Stimulated activated CD4-positive, alpha-beta T cell treated with anti-CD3 and anti-CD28 coated beads, Interleukin-4, amount 100 ng/mL, for 4 hours (primary cell): ENCODE measurements around the gene POTEG.
"Not testable (repeated sequence)": the region's sequence is repeated elsewhere in the genome, so short reads cannot be mapped to it uniquely, and the experiment has no call there.

Experiments
- DNase-seq, 2 experiments: peaks; one replicate each; pipeline ENCODE4 v3.0.0-alpha.2; 2020

POTEG gene

DNA sequence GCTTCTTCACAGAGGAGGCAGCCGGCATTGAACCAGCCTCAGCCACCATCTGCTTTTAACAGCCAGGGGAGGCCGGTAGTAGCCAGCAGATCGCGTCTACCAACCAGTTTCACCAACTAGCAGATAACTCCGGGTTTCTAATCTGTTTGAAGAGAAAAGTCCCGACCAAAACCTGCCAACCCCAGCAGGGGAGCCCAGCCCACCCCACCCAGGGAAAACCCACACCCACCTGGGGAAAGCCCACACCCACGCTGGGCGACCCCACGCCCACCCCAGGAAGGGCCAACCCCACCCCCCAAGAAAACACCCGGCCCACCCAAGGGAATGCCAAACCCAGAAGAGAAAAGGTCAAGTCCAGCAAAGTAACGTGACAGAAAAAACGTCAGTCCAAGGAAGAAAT, at the start of gene POTEG:
Gene POTEG, minus strand, starts transcription at position 101 of the 400 bp plus-strand sequence. Its CDS starts 52 bp downstream, at position 49.
- not testable (repeated sequence) for DNase-seq

- DNase-seq = not testable (repeated sequence)
Observed at GRCh38 chr14:19482093-19482492, 48.0 kb upstream of the POTEG start.

GRCh38 chr14:19481421-19481820, 47.3 kb upstream of the POTEG start:
- not testable (repeated sequence) for DNase-seq

DNA sequence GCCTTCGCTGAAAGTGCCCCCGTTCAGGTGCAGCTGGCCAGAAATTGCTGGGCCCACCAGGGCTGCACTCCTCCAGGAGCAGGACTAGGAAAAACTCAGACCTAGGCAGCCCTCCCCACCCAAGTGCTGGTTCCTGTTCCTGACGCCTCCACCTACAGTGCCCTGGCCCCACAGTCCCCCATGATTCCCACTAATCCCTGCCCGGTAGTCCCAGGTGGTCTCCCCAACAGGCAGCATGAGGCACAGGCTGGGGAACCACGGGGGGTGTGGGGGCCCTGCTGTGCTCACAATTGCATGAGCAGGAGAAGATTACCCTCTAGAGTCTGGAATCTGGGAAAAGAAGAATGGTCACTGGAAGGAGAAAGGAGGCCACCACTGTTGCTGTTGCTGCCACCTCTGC, 46.4 kb upstream of the POTEG start:
- not testable (repeated sequence) for DNase-seq

DNA sequence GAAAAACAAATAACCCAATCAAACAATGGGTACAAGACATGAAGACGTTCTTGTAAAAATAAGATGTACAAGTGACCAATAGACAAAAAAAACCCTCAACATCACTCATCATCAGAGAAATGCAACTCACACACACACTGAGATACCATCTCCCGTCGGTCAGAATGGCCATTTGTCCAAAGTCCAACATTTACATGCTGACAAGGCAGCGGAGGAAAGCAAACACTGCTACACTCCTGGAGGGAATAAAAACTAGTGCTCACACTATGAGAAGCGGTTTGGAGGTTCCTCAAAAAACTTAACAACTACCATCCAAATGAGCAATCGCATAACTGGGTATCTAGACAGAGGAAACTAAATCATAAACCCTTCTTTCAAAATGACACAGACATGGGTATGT, 11.6 kb upstream of the POTEG start:
- not testable (repeated sequence) for DNase-seq

DNA sequence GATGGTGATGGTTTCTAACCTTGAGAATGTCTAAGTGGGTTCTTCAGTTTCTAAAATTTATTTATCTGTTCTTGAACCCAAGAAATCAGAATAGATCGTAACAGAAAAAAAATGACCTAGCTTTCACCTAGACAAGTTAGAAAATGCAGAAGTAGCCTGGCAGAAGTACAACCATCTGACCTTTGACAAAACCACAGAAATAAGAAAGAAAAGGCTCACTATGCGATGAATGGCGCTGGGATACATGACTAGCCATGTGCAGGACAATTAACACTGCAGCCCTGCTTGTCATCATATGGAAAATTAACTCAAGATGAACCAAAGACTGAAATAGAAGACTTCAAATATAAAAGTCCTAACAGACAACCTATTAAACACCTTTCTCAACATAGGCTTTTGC, 5.7 kb upstream of the POTEG start:
- DNase-seq = not testable (repeated sequence)

- not testable (repeated sequence) for DNase-seq
Observed at GRCh38 chr14:19439219-19439618, 5.1 kb upstream of the POTEG start.

DNA sequence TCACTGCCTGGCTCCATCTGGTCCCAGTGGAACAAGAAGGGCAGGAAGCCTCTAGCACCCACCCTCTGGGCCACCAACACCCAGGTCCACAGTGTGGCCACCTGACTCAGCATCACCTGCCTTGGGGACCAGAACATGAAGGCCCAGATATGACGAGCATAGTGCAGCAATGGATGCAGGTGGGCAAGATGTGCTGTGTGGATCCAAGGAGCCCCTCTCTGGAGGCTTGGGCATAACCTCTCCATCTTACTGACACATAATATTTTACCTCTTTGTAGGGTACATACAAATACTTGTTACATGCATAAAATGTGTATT, 2.9 kb upstream of the POTEG start:
- not testable (repeated sequence) for DNase-seq

DNA sequence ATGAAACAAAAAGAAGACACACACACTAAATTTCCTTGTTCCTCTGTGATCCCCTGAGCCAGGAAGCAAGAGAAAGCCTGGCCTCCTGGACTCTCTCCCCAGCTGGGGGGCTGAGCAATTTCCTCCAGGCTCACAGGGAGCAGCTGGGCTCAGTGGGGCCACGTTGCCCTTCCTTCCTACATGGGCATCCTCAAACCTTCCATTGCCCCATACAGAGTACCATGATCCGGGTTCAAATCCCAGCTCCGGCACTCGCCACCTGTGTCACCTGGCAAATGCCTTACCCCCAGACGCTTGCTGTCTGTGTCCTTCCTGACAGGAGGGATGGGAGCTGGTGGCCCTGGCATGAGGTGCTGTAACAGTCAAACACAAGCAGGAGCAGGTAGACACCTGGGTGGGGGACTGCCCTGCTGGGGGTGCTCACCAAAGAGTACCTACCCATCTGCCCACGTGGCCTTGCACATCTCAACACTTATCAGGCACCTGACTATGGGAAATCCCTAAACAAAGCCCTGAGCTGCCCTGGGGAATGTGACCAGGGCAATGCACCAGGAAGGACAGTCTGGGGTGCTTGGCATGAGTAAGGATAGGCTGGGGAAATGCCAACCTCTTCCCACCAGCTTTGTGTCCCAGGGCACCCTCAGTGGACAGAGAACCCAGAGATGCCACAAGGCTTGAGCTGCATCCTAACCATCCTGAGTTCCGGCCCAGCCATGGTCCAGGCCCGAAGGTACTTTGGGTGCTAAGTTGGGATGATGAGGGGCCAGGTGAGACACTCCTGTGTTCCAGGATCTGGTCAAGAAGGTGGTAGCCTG, 2.4 kb upstream of the POTEG start:
- not testable (repeated sequence) for DNase-seq

DNA sequence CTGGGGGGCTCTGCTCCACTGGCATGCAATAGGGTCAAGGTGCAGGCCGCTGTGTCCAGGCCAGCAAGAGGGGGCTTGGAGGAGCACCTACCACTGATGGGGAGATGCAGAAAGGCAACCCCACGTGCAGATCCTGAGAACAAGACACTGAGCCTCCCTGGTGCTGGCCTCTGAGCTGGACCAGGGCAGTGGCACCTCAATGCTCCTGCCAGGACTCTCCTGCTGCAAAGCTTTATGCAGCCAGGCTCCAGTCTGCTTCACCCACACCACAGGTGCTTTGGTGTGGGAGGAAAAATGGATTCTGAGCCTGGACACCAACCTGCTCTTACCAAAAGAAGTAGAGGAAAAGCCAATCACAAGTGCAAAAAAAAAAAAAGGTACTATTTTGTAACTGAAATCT, 1.7 kb upstream of the POTEG start:
- not testable (repeated sequence) for DNase-seq

DNA sequence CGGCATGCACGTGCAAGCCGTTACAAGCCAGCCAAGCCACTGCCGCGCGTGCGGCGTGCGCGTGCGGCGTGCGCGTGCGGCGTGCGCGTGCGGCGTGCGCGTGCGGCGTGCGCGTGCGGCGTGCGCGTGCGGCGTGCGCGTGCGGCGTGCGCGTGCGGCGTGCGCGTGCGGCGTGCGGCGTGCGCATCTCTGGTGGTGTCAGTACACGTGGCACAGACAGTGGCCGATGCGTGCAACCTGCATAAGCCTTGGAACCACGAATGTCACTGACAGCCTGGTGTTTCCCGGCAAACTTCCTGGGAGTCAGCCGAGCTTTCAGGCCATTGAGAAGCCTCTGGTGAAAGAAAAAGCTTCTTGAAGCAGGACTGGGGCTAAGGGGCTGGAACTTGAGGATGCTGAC, 750 bp upstream of the POTEG start:
- not testable (repeated sequence) for DNase-seq

- not testable (repeated sequence) for DNase-seq
Observed at GRCh38 chr14:19433765-19434164, 376 bp downstream of the POTEG start.

DNA sequence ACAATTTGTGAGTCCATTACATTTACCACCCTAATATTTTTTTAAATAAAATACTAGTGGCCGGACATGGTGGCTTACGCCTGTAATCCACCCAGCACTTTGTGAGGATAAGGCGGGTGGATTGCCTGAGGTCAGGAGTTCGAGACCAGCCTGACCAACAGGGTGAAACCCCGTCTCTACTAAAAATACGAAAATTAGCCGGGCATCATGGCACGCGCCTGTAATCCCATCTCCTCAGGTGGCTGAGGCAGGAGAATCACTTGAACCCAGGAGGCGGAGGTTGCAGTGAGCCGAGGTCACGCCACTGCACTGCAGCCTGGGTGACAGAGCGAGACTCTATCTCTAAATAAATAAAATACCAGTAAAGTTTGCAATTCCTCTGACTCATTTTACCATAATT, 25.6 kb downstream of the POTEG start:
- not testable (repeated sequence) for DNase-seq

GRCh38 chr14:19402097-19402496, 32.0 kb downstream of the POTEG start:
- not testable (repeated sequence) for DNase-seq

GRCh38 chr14:19394727-19395126, 39.4 kb downstream of the POTEG start:
- not testable (repeated sequence) for DNase-seq

GRCh38 chr14:19390230-19390629, 43.9 kb downstream of the POTEG start:
- not testable (repeated sequence) for DNase-seq

DNA sequence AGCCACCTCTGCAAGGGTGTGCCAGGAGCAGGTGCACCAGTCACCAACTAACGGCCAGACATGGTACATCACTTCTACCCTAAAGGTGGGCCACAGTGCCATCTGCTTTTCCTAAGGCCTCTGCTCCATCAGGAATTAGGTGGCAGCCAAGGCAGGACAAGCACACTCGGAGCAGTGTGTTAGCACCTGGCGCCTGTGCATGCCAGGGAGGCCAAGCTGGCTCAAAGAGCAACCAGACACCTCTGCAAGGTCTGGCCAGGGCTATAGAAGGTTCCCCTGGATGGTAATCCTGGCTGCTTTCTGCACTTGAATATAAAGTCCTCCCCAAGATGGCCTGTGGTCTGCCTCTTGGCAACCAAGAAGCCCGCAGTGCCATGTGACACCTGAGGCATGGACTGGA, 45.4 kb downstream of the POTEG start:
- not testable (repeated sequence) for DNase-seq

DNA sequence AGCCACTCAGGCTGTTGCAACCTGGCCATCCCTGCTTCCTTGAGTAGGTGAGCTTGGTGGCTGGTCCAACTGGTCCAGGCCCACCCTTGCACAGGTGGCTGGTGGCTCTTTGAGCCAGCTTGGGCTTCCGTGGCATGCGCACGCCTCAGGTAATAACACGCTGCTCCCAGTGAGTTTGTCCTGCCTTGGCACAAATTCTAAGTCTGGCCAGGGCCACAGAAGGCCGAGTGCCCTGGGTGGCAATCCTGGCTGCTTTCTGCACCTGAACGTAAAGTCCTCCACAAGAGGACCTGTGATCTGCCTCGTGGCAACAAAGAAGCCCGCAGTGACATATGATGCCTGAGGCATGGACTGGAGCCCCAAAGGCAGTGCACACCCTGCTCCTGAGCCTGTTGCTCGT, 47.1 kb downstream of the POTEG start:
- not testable (repeated sequence) for DNase-seq

- not testable (repeated sequence) for DNase-seq
Observed at GRCh38 chr14:19386309-19386708, 47.8 kb downstream of the POTEG start.

DNA sequence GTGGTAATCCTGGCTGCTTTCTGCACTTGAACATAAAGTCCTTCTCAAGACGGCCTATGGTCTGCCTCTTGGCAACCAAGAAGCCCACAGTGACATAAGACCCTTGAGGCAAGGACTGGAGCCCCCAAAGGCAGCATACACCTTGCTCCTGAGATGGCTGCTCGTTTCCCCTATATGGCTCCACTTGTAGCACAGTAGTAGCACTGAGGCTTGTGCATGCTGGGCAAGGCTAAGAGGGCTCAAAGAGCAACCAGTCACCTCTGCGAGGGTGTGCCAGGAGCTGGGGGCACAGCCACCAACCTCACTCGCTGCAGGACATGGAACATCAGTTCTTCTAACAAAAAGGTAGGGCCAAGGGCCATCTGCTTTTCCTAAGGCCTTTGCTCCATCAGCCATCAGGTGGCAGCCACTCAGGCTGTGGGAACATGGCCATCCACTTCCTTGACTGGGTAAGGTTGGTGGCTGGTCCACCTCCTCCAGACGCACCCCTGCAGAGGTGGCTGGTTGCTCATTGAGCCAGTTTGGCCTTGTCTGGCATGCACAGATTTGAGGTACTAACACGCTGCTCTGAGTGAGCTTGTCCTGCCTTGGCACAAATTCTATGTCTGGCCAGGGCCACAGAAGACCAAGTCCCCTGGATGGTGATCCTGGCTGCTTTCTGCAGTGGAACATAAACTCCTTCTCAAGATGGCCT, 49.9 kb downstream of the POTEG start:
- DNase-seq = not testable (repeated sequence)

- not testable (repeated sequence) for DNase-seq
Observed at GRCh38 chr14:19383008-19383584, 51.0 kb downstream of the POTEG start.

DNA sequence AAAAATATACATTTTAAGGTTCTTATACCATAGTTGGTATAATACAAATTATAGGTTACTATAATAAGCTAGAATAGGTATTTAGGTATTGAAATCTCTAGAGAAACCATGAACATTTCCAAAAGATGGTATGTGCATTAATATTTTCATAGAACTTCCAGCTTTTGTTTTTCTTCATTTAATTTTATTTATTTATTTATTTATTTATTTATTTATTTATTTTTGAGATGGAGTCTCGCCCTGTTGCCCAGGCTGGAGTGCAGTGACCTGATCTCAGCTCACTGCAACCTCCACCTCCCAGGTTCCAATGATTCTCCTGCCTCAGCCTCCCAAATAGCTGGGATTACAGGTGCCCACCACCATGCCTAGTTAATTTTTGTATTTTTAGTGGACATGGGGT, 54.0 kb downstream of the POTEG start:
- DNase-seq = not testable (repeated sequence)

DNA sequence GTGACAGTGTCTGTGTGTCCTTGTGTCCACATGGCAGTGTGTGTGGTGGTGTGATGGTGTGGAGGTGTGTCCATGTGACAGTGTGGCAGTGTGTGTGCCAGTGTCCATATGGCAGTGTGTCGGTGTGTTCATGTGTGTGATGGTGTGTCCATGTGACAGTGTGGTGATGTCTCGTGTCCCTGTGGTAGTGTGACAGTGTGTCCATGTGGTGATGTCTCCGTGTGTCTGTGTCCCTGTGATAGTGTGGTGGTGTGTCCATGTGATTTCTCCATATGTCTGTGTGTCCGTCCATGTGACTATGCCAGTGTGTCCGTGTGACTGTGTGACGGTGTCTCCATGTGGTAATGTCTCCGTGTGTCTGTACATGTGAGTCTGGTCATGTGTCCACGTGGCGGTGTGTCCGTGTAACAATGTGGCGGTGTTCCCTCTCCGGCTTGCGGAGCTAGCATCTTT, 59.7 kb downstream of the POTEG start:
- DNase-seq = not testable (repeated sequence)
